Stimulated activated CD4-positive, alpha-beta T cell treated with anti-CD3 and anti-CD28 coated beads, Interleukin-15, amount 100 ng/mL, for 24 hours (primary cell): ENCODE measurements around the gene TNF.

ENCODE experiments used
- DNase-seq: peaks from one replicate; pipeline ENCODE4 v3.0.0-alpha.2; 2020

Gene TNF

DNA sequence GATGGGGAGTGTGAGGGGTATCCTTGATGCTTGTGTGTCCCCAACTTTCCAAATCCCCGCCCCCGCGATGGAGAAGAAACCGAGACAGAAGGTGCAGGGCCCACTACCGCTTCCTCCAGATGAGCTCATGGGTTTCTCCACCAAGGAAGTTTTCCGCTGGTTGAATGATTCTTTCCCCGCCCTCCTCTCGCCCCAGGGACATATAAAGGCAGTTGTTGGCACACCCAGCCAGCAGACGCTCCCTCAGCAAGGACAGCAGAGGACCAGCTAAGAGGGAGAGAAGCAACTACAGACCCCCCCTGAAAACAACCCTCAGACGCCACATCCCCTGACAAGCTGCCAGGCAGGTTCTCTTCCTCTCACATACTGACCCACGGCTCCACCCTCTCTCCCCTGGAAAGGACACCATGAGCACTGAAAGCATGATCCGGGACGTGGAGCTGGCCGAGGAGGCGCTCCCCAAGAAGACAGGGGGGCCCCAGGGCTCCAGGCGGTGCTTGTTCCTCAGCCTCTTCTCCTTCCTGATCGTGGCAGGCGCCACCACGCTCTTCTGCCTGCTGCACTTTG, at the start of gene TNF:
TSS of gene TNF (plus strand) at position 231 of the 567 bp plus-strand sequence. CDS start at position 408, 177 bp downstream.
- peak; percentile 96 for DNase-seq

DNA sequence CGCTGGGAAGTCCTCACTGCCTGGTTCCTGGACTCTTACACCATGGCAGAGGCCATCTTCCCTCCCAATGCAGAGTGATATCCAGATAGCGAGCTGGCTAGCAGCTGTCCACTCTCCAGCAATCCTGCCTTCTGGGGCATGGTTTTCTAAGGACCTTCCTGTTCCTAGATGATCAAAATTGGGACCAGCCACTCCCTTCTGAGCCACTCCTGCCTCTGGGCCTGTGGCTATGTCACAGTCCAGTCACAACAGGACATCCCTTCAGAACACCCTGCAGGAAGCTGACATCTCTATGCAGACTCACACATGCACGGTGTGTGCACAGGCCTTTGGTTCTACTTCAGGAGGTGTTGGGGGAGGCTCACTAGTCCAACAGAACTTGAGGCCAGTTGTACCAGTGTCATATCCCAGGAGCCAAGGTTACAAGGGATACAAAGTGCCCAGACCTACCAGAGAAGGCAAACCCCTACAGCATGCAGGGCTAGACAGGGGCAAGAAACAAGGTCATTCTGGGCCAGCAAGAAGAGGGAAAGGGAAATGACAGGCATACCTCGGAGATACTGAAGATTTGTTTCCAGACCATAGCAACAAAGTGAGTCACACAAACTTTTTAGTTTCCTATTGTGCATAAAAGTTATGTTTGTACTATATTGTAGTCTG, 49.3 kb upstream of the TNF start:
- no peak for DNase-seq

- DNase-seq: no peak
These were observed 47.0 kb upstream of the TNF start for GRCh38 chr6:31528307-31528777.

DNA sequence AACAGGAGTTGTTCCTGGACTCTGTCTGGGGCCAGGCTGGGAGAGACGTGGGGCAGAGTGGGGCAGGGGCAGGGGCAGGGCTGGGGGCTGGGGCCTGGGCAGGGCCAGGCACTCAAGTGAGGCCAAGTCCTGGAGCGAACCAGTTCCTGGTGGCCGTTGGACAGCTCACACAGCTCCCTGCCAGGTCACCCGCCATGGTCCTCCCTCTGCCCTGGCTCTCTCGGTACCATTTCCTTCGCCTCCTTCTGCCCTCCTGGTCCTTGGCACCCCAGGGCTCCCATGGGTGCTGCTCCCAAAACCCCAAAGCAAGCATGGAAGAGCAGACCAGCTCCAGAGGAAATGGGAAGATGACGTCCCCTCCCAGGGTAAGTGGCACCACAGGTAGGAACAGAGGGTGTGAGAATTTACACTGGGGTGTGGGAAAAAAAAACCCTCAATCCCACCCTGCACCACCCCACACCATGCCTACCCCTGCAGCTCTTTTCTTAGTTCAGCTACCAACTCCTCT, 46.5 kb upstream of the TNF start, which contains the start of gene MCCD1:
TSS of gene MCCD1 (plus strand) at position 142 of the 508 bp plus-strand sequence. CDS start at position 195, 53 bp downstream.
- DNase-seq: peak; percentile 25

- DNase-seq: no peak
These were observed 45.8 kb upstream of the TNF start for GRCh38 chr6:31529329-31530150.

- DNase-seq: no peak
These were observed 44.7 kb upstream of the TNF start for GRCh38 chr6:31530659-31531058.

- DNase-seq: no peak
These were observed 44.2 kb upstream of the TNF start for GRCh38 chr6:31531162-31531561.

- no peak for DNase-seq
These were observed 43.4 kb upstream of the TNF start for GRCh38 chr6:31531771-31532643.

DNA sequence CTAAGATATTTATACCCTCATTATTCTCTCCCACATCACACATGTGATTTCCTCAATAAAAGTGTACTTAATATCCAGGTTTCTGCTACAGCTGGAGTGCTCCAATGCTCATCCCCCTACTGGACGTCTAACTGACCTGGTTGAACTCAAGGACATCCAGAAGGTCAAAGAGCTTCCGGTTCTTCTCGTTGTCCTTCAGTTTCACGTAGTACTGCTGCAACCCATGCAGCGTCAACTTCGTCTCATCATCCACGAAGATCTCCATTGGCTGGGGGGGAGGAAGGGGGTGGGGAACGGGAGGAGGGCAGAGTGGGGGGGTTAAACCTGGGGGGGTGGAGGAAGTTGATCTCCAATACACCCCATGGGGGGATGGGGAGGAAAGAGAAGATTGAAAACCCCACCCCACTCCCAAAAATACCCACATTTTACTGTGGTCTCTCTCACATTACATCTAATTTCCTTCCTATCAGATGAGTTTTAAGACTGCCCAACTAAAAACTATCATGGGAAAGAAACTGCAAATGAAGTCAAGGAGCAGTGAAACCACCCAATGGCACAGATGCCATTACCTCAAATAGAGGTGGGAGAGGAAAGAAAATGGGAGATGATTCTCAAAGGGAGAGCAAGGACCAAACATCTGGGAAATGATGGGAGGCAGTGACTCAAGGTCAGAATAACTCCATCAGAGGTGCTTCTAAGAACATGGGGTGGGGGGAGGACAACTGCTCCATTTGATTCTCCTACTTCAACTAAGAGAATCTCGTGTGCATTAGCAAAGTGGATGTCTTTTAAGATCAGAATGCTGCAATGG, 42.5 kb upstream of the TNF start:
- no peak for DNase-seq

GRCh38 chr6:31533455-31533841, 41.9 kb upstream of the TNF start:
- no peak for DNase-seq

DNA sequence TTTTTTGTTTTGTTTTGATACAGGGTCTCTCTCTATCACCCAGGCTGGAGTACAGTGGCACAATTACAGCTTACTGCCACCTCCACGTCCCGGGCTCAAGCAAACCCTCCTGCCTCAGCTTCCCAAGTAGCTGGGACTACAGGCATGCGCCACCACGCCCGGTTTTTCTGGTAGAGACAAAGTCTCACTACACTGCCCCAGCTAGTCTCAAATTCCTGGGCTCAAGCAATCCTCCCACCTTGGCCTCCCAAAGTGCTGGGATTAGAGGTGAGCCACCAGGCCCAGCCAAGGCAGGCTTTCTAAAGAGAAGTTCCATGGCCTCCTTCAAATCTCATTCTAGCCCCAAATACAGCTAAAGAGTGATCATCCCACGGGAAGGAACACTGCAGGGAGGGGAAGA, 41.4 kb upstream of the TNF start:
- DNase-seq: no peak

GRCh38 chr6:31534521-31535040, 40.8 kb upstream of the TNF start:
- DNase-seq: no peak

- no peak for DNase-seq
These were observed 39.6 kb upstream of the TNF start for GRCh38 chr6:31535538-31536324.

DNA sequence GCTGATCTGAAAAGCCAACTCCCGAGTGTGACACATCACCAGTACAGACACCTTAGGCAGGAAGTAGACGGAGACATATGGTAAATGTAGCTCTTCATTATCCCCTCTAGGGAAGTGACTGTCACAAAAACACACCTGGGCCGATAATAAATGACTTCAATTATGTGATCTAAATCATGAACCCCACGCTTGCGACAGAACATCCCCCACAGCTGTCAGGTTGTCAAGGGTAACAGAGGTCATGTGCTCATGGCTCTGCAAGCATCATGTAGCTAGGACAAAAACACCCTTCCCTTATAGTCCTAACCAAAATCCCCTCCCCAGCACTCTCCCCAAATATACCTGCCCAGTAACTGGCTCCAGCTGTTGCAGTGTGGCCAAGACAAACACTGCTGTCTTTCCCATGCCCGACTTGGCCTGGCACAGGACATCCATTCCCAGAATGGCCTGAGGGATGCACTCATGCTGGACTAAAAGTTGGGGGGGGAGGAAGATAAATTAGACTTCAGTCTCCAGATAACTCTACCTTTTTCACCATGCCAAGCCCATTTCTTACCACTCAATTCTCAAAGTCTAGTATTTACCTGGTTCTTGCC, 36.5 kb upstream of the TNF start:
- DNase-seq: no peak

DNA sequence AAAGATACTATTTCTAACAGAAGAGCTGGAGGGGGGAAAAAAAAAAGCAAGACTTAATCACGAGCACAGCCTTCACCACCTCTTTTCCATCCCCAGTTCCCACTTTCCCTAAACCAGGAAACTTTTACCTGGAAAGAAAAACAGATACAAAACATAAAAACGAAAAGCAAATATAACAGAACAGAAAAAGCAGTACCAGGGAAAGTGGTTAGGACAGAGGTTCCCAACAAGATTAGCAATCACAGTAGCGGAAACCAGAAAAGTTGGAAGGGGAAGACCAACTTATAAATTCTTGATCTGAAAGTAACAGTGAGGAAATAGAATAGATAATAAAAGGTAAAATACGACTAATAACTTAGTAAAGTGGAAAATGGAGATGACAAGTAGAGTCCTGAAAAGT, 34.7 kb upstream of the TNF start:
- DNase-seq: no peak

- DNase-seq: peak; percentile 78
These were observed 34.2 kb upstream of the TNF start for GRCh38 chr6:31541059-31541657.

DNA sequence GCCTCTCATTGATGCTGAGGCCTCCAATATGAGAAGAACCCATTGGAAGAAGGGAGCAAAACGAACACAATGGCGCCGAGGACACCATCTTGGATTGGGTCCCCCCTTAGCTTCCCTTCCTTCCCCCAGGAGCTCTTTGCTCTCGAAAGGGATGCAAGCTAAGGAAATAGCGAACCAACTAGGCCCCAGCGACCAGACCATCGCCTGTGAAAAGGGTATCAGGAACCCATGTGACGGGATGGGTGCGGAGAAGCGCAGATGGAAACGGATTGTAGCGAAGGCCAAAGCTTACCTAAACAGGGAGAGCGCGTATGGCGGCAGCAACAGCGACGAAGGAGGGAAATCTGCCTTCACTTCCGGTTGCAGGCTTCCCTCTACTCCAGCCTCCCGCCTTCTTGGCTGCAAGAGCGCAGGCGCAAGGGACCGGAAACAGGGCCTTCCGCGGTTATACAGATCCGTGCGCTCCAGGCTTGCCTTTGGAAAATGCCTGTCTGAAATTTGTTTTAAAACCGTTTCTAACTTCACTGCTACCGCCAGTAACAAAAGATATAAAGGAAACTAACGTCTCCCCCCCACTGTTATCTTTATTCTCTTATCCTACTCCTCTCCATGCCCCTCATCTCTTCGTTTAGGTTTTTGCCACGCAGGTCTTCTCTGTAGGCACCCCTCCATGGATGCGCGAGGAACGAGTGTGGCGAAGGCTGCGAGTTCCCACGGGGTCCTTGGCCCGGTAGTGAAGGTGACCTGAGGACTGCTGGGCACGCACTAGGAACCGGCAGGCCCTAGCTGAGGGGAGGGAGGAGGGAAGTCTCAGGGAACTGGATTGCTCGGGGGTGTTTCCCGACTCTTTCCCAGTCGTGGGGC, 33.5 kb upstream of the TNF start, which contains the start of gene DDX39B:
TSS of gene DDX39B (minus strand) at position 346 of the 864 bp plus-strand sequence. CDS start 1,471 bp downstream, outside the sequence.
- DNase-seq: peak; percentile 94

- no peak for DNase-seq
These were observed 31.7 kb upstream of the TNF start for GRCh38 chr6:31543639-31544038.

- DNase-seq: no peak
These were observed 30.7 kb upstream of the TNF start for GRCh38 chr6:31544676-31545075.
